ENCODE data around the gene ITGA1.

Gene ITGA1

DNA sequence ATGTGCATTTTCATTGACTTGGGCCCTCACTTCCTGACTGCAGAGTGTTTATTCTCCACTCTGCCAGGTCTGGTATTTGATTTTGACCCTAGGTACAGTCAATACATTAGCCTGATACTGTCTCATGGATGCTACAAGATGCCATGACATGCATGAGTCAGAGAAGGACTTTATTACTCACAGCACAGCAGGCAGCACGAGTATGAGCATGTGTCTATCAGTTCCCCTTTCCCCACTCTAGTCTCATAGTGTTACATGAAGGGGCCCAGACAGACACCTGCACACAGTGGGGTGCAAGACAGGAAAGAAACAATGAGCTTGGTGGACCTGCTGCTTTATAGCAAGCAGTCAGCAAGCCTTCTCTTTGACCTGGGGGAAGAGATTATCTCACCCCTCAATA lies 221.0 kb downstream of the ITGA1 start:
- peak; percentile 56 for DNase-seq

Data from fibroblast of upper back skin (primary cell).